Neural crest cell (in vitro differentiated cells): Measurements from ENCODE around the gene TACC2. TPM values are rescaled to one million over a fixed set of nuclear protein-coding genes. Genes with fewer than 3 reads are reported as not detected.
A peak's percentile ranks its signal among the peaks of the same experiment; 100 is the strongest.

Source experiments
- DNase-seq: peaks from one replicate; pipeline ENCODE4 v3.0.0; 2021; ENCODE audit warnings: low read depth, mixed read lengths, low spot score
- H3K27ac Mint-ChIP-seq: one replicate; pipeline ENCODE4 v1.8.0; 2021; ENCODE audit warnings: mild to moderate bottlenecking, mixed read lengths; ENCODE audit not compliant: unreplicated experiment
- H3K27me3 Mint-ChIP-seq: 2 replicates; pipeline ENCODE4 v1.8.0; 2021; ENCODE audit warnings: low read depth, mild to moderate bottlenecking, mixed read lengths
- H3K36me3 Mint-ChIP-seq: 2 replicates; pipeline ENCODE4 v1.8.0; 2021; ENCODE audit warnings: low read depth, mild to moderate bottlenecking, mixed read lengths
- H3K4me1 Mint-ChIP-seq: 2 replicates; pipeline ENCODE4 v1.8.0; 2021; ENCODE audit warnings: mixed read lengths
- H3K4me3 Mint-ChIP-seq: one replicate; pipeline ENCODE4 v1.8.0; 2021; ENCODE audit warnings: mild to moderate bottlenecking, mixed read lengths
- H3K9me3 Mint-ChIP-seq: 2 replicates; pipeline ENCODE4 v1.8.0; 2021; ENCODE audit warnings: mixed read lengths
- total RNA-seq: library from RNA; stranded (reverse); gene quantifications from 2 replicates; pipeline ENCODE4 v1.2.1, GENCODE V29; 2021
- TF ChIP-seq, protein P1 (sequence below): fragments of 200-600 bp; sonication (generic); conservative IDR thresholded peaks from 2 replicates; pipeline ENCODE4 v1.5.0; 2021; ENCODE audit warnings: antibody characterized with exemption, mild to moderate bottlenecking

TACC2 gene
- total RNA-seq, 1 donor from 2014 or later, result 48.2 TPM

DNA sequence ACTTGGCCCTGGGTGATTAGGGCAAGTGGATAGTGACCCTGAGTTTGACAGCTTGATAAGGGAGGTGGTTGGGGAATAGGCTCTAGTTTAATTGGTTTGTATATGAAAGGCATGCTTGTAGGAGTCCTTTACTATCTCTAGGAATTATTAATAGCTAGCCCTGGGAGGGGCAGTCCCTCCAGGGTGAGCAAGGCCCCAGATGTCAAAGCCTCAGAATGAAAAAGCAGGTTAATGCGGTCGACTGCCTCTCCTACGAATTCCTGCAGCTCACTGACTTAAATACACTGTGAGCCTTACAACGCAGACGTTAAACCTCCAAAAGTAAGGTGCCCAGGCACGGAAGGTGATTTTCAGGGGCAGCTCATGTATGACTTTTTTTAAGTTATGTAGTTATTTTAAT, 276.9 kb downstream of the TACC2 start:
- Mint-ChIP-seq H3K9me3 (peaks cover 4% of the 10 kb centered on the region), H3K4me1 (peaks cover 8% of the 10 kb centered on the region), H3K36me3 (peaks cover 30% of the 10 kb centered on the region), H3K27ac (peak overlapping the region; percentile 46), H3K4me3 (no peak overlapping the region), H3K27me3 (no peaks in the 10 kb centered on the region)
- TF ChIP-seq, protein P1, sequence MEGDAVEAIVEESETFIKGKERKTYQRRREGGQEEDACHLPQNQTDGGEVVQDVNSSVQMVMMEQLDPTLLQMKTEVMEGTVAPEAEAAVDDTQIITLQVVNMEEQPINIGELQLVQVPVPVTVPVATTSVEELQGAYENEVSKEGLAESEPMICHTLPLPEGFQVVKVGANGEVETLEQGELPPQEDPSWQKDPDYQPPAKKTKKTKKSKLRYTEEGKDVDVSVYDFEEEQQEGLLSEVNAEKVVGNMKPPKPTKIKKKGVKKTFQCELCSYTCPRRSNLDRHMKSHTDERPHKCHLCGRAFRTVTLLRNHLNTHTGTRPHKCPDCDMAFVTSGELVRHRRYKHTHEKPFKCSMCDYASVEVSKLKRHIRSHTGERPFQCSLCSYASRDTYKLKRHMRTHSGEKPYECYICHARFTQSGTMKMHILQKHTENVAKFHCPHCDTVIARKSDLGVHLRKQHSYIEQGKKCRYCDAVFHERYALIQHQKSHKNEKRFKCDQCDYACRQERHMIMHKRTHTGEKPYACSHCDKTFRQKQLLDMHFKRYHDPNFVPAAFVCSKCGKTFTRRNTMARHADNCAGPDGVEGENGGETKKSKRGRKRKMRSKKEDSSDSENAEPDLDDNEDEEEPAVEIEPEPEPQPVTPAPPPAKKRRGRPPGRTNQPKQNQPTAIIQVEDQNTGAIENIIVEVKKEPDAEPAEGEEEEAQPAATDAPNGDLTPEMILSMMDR, result no peak
- no peak for DNase-seq

- Mint-ChIP-seq H3K27ac (no peak overlapping the region), H3K36me3 (peaks cover 19% of the 10 kb centered on the region), H3K4me1 (peaks cover 8% of the 10 kb centered on the region), H3K9me3 (peaks cover under 1% of the 10 kb centered on the region), H3K27me3 (no peaks in the 10 kb centered on the region), H3K4me3 (no peak overlapping the region)
- peak; percentile 60 for DNase-seq
- TF ChIP-seq, protein P1, result peak; percentile 91
Measured at GRCh38 chr10:122267849-122268737, 279.1 kb downstream of the TACC2 start.

GRCh38 chr10:122269059-122269687, 280.2 kb downstream of the TACC2 start:
- peaks cover 11% of the 10 kb centered on the region for H3K36me3 Mint-ChIP-seq
- no peaks in the 10 kb centered on the region for H3K9me3 Mint-ChIP-seq
- no peaks in the 10 kb centered on the region for H3K27me3 Mint-ChIP-seq
- H3K4me3 Mint-ChIP-seq, result no peak overlapping the region
- TF ChIP-seq, protein P1, result no peak
- H3K27ac Mint-ChIP-seq, result no peak overlapping the region
- H3K4me1 Mint-ChIP-seq, result peaks cover 8% of the 10 kb centered on the region
- DNase-seq, result no peak

DNA sequence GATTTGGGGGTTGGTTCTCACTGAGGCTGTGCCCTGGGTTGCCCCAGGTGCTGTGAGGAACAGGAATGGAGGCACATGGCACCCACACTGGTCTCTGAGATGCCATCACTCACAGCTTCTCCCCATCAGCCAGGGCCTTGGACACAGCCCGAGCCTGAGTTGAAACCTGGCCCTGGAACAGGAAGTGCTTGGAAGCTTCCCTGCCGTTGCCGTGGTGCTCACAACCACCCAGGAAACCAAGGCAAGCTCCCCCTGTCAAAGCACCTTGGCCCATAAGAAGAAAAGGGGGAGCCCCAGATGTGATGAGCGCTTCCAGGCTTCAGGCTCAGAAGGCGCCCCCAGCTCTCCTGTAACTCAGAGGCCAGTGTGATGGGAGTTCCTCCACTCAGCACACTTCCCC, 282.1 kb downstream of the TACC2 start, which contains the start of gene BTBD16:
BTBD16 (plus strand) TSS at position 221 of the 400 bp plus-strand sequence. CDS start 3,786 bp downstream, outside the sequence.
- TF ChIP-seq, protein P1, result no peak
- Mint-ChIP-seq H3K27ac (no peak within 1 kb of the TSS), H3K4me1 (peaks cover 5% of the 10 kb centered on the region), H3K9me3 (no peaks in the 10 kb centered on the region), H3K27me3 (no peaks in the 10 kb centered on the region), H3K36me3 (peaks cover 5% of the 10 kb centered on the region), H3K4me3 (no peak within 1 kb of the TSS)
- DNase-seq, result no peak

GRCh38 chr10:122273966-122274545, 285.1 kb downstream of the TACC2 start:
- H3K27ac Mint-ChIP-seq, result no peak overlapping the region
- no peak overlapping the region for H3K4me3 Mint-ChIP-seq
- no peaks in the 10 kb centered on the region for H3K27me3 Mint-ChIP-seq
- no peaks in the 10 kb centered on the region for H3K36me3 Mint-ChIP-seq
- no peaks in the 10 kb centered on the region for H3K4me1 Mint-ChIP-seq
- no peaks in the 10 kb centered on the region for H3K9me3 Mint-ChIP-seq
- TF ChIP-seq, protein P1, result no peak
- DNase-seq, result no peak
